GM12892 (cell line): Measurements from ENCODE around the gene PPFIBP2.

ENCODE experiments used
- POLR2A ChIP-seq: IDR thresholded peaks from 2 replicates; pipeline ENCODE4 v1.6.1; 2011; ENCODE audit warnings: low read depth, low read length, control low read depth
- POLR2AphosphoS5 ChIP-seq: IDR thresholded peaks from 2 replicates; pipeline ENCODE4 v1.6.1; 2011; ENCODE audit warnings: low read depth, low read length, control low read depth

DNA sequence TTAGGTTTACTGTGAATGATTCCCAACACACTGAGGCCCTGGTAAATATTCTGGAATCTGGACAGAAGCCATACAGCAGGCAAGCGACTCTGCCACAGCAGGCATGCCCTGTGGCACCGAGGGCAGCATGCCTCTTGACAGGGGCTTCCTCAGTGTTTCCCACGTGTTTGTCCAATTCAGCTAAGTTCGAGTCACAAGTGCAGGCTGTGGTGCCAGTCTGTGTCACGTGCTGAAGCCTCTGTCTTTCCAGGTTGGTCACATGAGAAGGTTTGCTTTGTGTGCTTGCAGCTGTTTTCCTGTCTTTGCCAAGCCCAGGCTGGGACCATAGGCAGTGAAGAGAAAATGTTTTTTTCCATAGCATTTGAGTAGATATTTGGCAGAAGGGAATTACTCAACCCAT is 2.4 kb upstream of the PPFIBP2 start:
- TF ChIP-seq POLR2A (no peak), POLR2AphosphoS5 (no peak)
